Middle frontal gyrus (tissue), 1 donor: ENCODE data around the gene CCDC185.

Experiments
- DNase-seq: peaks from one replicate; pipeline ENCODE4 v3.0.0-alpha.2; 2015; ENCODE audit warnings: low spot score; ENCODE audit errors: extremely low spot score

Gene CCDC185

GRCh38 chr1:223429821-223430220 is 36.6 kb downstream of the CCDC185 start:
- DNase-seq, result no peak

- DNase-seq, result no peak
Observed at GRCh38 chr1:223430236-223430635, 37.0 kb downstream of the CCDC185 start.

GRCh38 chr1:223437151-223437550 is 43.9 kb downstream of the CCDC185 start:
- DNase-seq, result no peak

GRCh38 chr1:223443397-223443796 is 50.2 kb downstream of the CCDC185 start:
- no peak for DNase-seq

- no peak for DNase-seq
Observed at GRCh38 chr1:223444411-223444810, 51.2 kb downstream of the CCDC185 start.
